RWPE1 (cell line): ENCODE results near the gene RFC2.
"Not testable (repeated sequence)": the region's sequence is repeated elsewhere in the genome, so short reads cannot be mapped to it uniquely, and the experiment has no call there.

Experiments
- CTCF ChIA-PET: fragments of 350-600 bp; sonication (Branson Sonifier 250); formaldehyde crosslinking; extraction: SDS; loops from one replicate; lab custom pipeline; 2021; lab: Yijun Ruan, JAX
- POLR2A ChIA-PET: fragments of 400-600 bp; formaldehyde crosslinking; extraction: SDS; loops from one replicate; lab custom pipeline; 2020; ENCODE audit warnings: antibody characterized with exemption; ENCODE audit not compliant: low non-redundant PET; lab: Yijun Ruan, JAX
- DNase-seq: peaks from one replicate; pipeline ENCODE4 v3.0.0; 2012; ENCODE audit warnings: low spot score
- H3K27ac ChIP-seq: fragments of 450-650 bp; 2 replicates; pipeline ENCODE4 v1.5.1; 2017
- TF ChIP-seq, protein P1 (sequence below): fragments of 450-650 bp; conservative IDR thresholded peaks from 2 replicates; pipeline ENCODE4 v1.5.1; 2017; ENCODE audit warnings: low read depth, mild to moderate bottlenecking

Gene RFC2

DNA sequence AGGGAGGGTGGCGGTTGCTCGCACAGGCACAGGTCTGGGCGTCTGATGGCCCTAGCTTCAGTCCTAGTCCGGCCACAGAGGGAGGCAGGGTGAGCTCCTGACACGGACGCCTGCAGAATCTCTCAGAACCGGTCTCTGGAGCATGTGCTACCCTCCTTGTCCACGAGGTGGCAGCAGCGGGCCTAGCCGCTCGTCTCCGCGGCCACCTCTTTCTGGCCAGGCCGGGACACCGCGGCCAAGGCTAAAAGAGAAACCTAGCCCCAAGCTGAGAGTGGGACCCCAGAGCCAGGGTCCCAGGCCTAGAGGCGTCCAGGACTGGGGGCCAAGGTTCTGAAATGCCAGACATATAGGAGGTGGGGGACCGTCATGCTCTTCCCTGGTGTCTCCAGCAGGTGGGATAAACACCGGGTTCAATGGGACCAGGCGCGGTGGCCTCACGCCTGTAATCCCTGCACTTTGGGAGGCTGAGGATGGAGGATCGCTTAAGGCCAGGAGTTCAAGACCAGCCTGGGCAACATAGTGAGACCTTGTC is 47.5 kb downstream of the RFC2 start:
- TF ChIP-seq, protein P1, sequence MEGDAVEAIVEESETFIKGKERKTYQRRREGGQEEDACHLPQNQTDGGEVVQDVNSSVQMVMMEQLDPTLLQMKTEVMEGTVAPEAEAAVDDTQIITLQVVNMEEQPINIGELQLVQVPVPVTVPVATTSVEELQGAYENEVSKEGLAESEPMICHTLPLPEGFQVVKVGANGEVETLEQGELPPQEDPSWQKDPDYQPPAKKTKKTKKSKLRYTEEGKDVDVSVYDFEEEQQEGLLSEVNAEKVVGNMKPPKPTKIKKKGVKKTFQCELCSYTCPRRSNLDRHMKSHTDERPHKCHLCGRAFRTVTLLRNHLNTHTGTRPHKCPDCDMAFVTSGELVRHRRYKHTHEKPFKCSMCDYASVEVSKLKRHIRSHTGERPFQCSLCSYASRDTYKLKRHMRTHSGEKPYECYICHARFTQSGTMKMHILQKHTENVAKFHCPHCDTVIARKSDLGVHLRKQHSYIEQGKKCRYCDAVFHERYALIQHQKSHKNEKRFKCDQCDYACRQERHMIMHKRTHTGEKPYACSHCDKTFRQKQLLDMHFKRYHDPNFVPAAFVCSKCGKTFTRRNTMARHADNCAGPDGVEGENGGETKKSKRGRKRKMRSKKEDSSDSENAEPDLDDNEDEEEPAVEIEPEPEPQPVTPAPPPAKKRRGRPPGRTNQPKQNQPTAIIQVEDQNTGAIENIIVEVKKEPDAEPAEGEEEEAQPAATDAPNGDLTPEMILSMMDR: peak; percentile 99
- ChIA-PET CTCF (interaction anchor here (0.6 to 3.6 kb wide), 55 partner anchors 9 to 594 kb away, joined by 3 to 64 read pairs (median 4); partner anchors contain the start of genes ELN and LIMK1), POLR2A (interaction anchor here (0.7 kb wide), 1 partner anchor 17 kb away, joined by 3 read pairs; no protein-coding TSS in a partner anchor)
- no peak overlapping the region for H3K27ac ChIP-seq
- peak; percentile 59 for DNase-seq

- POLR2A ChIA-PET: interaction anchor here (0.6 to 0.7 kb wide), 2 partner anchors 121 to 207 kb away, joined by 3 to 4 read pairs; no protein-coding TSS in a partner anchor
- CTCF ChIA-PET: interaction anchor here (0.5 to 3.6 kb wide), 47 partner anchors 8 to 594 kb away, joined by 3 to 64 read pairs (median 4); partner anchors contain the start of genes ELN and LIMK1
- H3K27ac ChIP-seq, DNase-seq: not testable (repeated sequence)
These were observed 48.1 kb downstream of the RFC2 start for GRCh38 chr7:74206052-74206451.

GRCh38 chr7:74203956-74204618 is 50.1 kb downstream of the RFC2 start:
- ChIA-PET CTCF (interaction anchor here (0.6 to 0.9 kb wide), 5 partner anchors 48 to 1655 kb away, joined by 3 to 6 read pairs (median 4); no protein-coding TSS in a partner anchor), POLR2A (no interaction called here)
- no peak overlapping the region for H3K27ac ChIP-seq
- no peak for DNase-seq
- TF ChIP-seq, protein P1: no peak

- peak; percentile 54 for DNase-seq
- CTCF ChIA-PET: interaction anchor here (0.6 to 1.1 kb wide), 11 partner anchors 47 to 487 kb away, joined by 3 to 8 read pairs (median 4); no protein-coding TSS in a partner anchor
- TF ChIP-seq, protein P1: peak; percentile 56
These were observed 51.2 kb downstream of the RFC2 start for GRCh38 chr7:74202841-74203556.

DNA sequence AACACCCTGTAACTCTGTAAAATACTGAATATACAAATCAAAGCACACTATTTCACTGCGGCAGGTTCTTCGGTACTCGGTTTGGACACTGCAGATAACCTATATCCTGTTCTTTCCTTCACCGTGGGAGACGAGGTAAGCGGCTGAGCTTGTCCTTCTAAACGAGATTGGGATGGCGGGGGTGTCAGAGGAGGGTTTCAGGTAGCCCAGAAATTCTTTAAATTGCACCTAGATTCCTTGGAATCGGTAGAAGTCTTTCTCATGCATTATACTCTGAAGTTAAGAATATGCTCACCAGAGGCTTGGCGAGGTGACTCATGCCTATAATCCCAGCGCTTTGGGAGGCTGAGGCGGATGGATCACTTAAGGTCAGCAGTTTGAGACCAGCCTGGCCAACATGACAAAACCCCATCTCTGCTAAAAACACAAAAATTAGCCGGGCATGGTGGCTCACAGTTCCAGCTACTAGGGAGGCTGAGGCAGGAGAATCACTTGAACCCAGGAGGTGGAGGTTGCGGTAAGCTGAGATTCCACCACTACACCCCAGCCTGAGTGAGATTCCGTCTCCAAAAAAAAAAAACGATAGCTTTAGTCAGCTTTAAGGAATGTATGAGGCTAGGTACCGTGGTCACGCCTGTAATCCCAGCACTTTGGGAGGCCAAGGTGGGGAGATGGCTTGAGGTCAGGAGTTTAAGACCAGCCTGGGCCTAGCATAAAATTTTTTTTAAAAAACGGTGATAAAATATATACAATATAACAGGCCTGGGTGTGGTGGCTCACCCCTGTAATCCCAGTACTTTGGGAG is 54.4 kb downstream of the RFC2 start:
- POLR2A ChIA-PET: interaction anchor here (0.6 kb wide), 1 partner anchor 172 kb away, joined by 14 read pairs; no protein-coding TSS in a partner anchor
- TF ChIP-seq, protein P1: no peak
- CTCF ChIA-PET: interaction anchor here (0.7 to 2.2 kb wide), 5 partner anchors 19 to 465 kb away, joined by 3 to 9 read pairs (median 3); no protein-coding TSS in a partner anchor
- DNase-seq: no peak
- peak overlapping the region; percentile 52 for H3K27ac ChIP-seq

More at GRCh38 chr7:74202841-74203556, 51.2 kb downstream of the RFC2 start:
- POLR2A ChIA-PET: no interaction called here
- H3K27ac ChIP-seq: no peak overlapping the region

GRCh38 chr7:74197449-74198124 is 56.6 kb downstream of the RFC2 start:
- ChIA-PET CTCF (interaction anchor here (0.6 to 2.2 kb wide), 3 partner anchors 9 to 341 kb away, joined by 3 to 9 read pairs (median 7); no protein-coding TSS in a partner anchor), POLR2A (no interaction called here)
- DNase-seq: no peak
- TF ChIP-seq, protein P1: no peak
- peak overlapping the region; percentile 30 for H3K27ac ChIP-seq

DNA sequence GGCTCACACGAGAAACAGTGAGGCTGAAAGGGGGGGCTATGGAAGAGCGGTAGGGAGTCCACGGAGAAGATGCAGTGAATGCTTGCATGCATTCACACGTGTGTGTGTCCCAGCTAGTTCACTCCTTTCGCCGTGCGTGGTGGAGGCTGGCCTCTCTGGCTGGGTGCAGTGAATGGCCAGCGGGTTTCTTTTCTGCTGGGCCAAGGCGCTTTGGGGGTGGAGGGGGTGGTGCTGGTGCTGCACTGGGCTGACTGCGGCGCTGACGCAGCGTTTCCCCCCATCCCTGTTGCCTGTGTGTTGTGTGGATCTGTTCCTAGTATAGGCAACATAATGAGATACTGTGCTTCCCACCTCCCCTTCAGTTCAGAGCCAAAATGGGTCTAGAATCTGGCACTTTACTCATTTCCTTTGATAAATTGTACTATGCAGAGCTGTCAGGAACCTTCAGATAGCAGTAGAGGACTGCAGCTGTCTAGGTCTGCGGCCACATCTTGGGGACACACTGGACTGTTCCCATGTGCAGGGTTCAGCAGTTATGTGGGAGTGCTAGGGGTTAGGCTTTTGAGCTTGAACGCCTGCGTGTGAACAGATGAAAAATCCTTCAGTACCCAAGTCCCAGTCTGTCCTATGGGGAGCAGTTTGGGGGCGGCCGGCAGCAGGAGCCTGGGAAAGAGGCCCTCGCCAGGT is 58.1 kb downstream of the RFC2 start:
- H3K27ac ChIP-seq, DNase-seq, POLR2A ChIA-PET: not testable (repeated sequence)
- CTCF ChIA-PET: interaction anchor here (0.6 kb wide), 1 partner anchor 137 kb away, joined by 9 read pairs; no protein-coding TSS in a partner anchor

GRCh38 chr7:74195139-74195860 is 58.9 kb downstream of the RFC2 start:
- DNase-seq, POLR2A ChIA-PET, CTCF ChIA-PET: not testable (repeated sequence)
- peak overlapping the region; percentile 2; the same call in 1 of the 2 replicates for H3K27ac ChIP-seq
